Testis (tissue), 3 donors: ENCODE measurements around the gene RPTN. TPM values are rescaled to one million over a fixed set of nuclear protein-coding genes. Genes with fewer than 3 reads are reported as not detected.

Source experiments
- DNase-seq: peaks from one replicate; pipeline ENCODE4 v3.0.0-alpha.2; 2019
- H3K27ac ChIP-seq, 2 donors: fragments of 200-600 bp; sonication (generic); one replicate each; pipeline ENCODE4 v1.5.1; 2019
- H3K27me3 ChIP-seq: fragments of 200-600 bp; sonication (generic); one replicate; pipeline ENCODE4 v1.5.1; 2019
- H3K36me3 ChIP-seq: fragments of 200-600 bp; sonication (generic); one replicate; pipeline ENCODE4 v1.5.1; 2017; ENCODE audit warnings: low read depth; ENCODE audit errors: missing control alignments
- H3K4me1 ChIP-seq: fragments of 200-600 bp; sonication (generic); one replicate; pipeline ENCODE4 v1.5.1; 2019
- H3K4me3 ChIP-seq, 2 donors: fragments of 200-600 bp; sonication (generic); one replicate each; pipeline ENCODE4 v1.5.1; 2017 to 2019
- H3K9me3 ChIP-seq: fragments of 200-600 bp; sonication (generic); one replicate; pipeline ENCODE4 v1.5.1; 2017
- POLR2A ChIP-seq: fragments of 450-650 bp; IDR thresholded peaks from one replicate; pipeline ENCODE4 v1.6.1; 2017; ENCODE audit warnings: antibody characterized with exemption, mild to moderate bottlenecking, moderate library complexity
- WGBS, 2 donors: methylation state at CpG; one replicate each; pipeline ENCODE4 v1.1.5; 2018; 5-methylcytosine and 5-hydroxymethylcytosine counted together
- intact Hi-C: fragments of 100-400 bp; cut with DNase I; formaldehyde crosslinking; loops from one replicate; pipeline ENCODE4 v1.15.1; 2023; ENCODE audit warnings: low total_unique reads
- polyA plus RNA-seq: library from polyadenylated mRNA; stranded (reverse); fragments of 350-450 nt; fragmentation: Illumina TruSeq; extraction: RNeasy Lipid Tissue Mini Kit (QIAGEN cat#74804); gene quantifications from one replicate; pipeline ENCODE4 v1.2.3, GENCODE V29; 2014; ENCODE audit warnings: low read depth, low replicate concordance; ENCODE audit not compliant: insufficient read depth
- total RNA-seq, 2 donors: library from RNA; depleted of rRNA; stranded (reverse); fragments of >200 nt; gene quantifications; one replicate each; pipeline ENCODE4 v1.2.3, GENCODE V29; 2016
- TF ChIP-seq, protein P1 (sequence below), 3 experiments: fragments of 450-650 bp in 2 of 3; fragments of 200-600 bp in 1 of 3; sonication (generic) in 1 of 3; IDR thresholded peaks; one replicate each; pipeline ENCODE4 v1.5.1; 2016 to 2019; ENCODE audit warnings: antibody characterized with exemption in 3 of 3, mild to moderate bottlenecking in 2 of 3, moderate library complexity in 1 of 3

Gene RPTN
- total and polyA plus RNA-seq, 3 donors from 2014 or later = 0.06 TPM; not detected in 2

DNA sequence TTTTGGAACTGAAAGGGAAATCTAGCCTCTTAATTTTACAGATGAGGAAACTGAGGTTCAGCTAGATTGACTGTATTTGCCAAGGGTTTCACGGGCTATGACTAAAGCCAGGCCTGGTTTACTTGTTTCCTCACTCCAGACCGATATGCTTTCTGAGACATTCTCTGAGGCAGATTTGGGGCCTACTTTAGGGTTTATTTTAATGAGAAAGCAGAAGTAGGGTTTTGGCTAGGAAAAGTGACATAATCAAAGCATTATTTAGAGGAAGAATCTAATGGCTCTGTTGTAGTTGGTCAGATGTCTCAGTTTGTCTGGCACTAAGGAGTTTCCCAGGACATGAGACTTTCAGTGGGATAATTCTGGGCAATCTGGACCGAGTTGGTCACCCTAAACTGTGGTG, 1.5 kb upstream of the RPTN start:
- no peak overlapping the region for H3K27ac ChIP-seq

DNA sequence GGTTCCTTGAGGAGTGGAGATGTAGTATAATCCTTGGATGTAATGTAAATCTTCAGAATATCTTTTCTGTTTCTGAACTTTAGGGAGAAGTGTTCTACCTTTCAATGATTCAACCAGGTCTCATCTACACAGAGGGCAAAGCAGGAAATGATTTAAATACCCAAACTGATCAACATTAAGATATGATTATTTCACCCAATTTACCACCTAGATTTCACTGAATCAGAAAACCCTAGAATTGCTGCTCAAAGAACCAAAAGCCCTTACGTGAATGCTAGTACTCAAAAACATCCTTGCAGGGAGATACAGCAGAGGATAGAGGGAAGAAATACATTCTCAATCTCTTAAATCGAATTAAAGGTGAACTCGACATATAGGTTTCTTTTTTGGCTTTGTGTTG, 5.0 kb downstream of the RPTN start:
- no peak for DNase-seq
- Histone ChIP-seq H3K4me1 (no peaks in the 10 kb centered on the region), H3K9me3 (no peaks in the 10 kb centered on the region), H3K27ac (no peak overlapping the region), H3K36me3 (no peaks in the 10 kb centered on the region), H3K27me3 (no peaks in the 10 kb centered on the region), H3K4me3 (no peak overlapping the region)
- intact Hi-C loops = no loop called here
- WGBS, 2 donors = 82 to 84% methylated on average over 3 of the region's 3 CpGs
- TF ChIP-seq, protein P1, sequence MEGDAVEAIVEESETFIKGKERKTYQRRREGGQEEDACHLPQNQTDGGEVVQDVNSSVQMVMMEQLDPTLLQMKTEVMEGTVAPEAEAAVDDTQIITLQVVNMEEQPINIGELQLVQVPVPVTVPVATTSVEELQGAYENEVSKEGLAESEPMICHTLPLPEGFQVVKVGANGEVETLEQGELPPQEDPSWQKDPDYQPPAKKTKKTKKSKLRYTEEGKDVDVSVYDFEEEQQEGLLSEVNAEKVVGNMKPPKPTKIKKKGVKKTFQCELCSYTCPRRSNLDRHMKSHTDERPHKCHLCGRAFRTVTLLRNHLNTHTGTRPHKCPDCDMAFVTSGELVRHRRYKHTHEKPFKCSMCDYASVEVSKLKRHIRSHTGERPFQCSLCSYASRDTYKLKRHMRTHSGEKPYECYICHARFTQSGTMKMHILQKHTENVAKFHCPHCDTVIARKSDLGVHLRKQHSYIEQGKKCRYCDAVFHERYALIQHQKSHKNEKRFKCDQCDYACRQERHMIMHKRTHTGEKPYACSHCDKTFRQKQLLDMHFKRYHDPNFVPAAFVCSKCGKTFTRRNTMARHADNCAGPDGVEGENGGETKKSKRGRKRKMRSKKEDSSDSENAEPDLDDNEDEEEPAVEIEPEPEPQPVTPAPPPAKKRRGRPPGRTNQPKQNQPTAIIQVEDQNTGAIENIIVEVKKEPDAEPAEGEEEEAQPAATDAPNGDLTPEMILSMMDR (IDR thresholded peaks at IDR 0.05) = no peak
- no peak for TF ChIP-seq POLR2A

More for the DNA sequence above, 1.5 kb upstream of the RPTN start:
- TF ChIP-seq, protein P1 (IDR thresholded peaks at IDR 0.05) = no peak
- TF ChIP-seq POLR2A = no peak
- H3K9me3 ChIP-seq = no peaks in the 10 kb centered on the region
- H3K36me3 ChIP-seq = no peaks in the 10 kb centered on the region
- intact Hi-C loops = no loop called here
- H3K27me3 ChIP-seq = no peaks in the 10 kb centered on the region
- no peaks in the 10 kb centered on the region for H3K4me1 ChIP-seq
- 83 to 85% methylated on average over 3 of the region's 3 CpGs for WGBS, 2 donors
- no peak for DNase-seq
- H3K4me3 ChIP-seq = no peak overlapping the region

DNA sequence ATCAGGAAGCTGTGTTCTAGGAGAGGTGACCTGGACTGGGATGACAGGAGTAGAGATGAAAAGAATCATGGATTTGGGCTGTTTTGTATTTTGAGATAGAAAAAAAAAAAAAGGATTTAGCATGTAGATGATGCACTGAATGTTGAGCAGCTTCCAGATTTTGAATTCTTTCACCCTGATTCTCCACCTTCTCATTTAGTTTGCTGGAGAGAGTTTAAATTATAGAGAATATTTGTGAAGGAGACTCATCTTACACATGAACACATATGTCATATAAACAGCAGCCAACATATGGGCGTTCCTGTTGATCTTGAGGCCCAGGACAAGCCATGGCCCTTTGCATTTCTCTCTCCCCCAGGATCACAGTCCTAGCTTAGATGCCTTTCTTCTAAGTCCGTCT, 7.4 kb downstream of the RPTN start:
- intact Hi-C loops = no loop called here
- Histone ChIP-seq H3K4me1 (no peaks in the 10 kb centered on the region), H3K9me3 (no peaks in the 10 kb centered on the region), H3K4me3 (no peak overlapping the region), H3K27me3 (no peaks in the 10 kb centered on the region), H3K36me3 (no peaks in the 10 kb centered on the region), H3K27ac (no peak overlapping the region)
- TF ChIP-seq, protein P1 (IDR thresholded peaks at IDR 0.05) = no peak
- TF ChIP-seq POLR2A = no peak
- WGBS, 2 donors = 75 to 81% methylated on average over 2 of the region's 2 CpGs
- DNase-seq = no peak

DNA sequence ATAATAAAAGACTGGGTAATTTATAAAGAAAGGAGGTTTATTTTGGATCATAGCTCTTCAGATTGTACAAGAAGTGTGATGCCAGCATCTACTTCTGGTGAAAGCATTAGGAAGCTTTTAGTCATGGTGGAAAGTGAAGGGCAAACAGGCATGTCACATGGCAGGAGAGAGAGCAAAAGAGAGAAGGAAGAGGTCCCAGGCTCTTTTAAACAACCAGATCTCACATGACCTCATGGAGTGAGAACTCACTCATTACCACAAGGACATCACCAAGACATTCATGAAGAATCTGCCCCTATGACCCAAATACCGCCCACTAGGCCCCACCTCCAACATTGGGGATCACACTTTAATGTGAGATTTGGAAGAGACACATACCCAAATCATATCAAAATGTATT, 10.0 kb downstream of the RPTN start:
- no peak for DNase-seq
- 83 to 84% methylated on average over 1 of the region's 1 CpG for WGBS, 2 donors

DNA sequence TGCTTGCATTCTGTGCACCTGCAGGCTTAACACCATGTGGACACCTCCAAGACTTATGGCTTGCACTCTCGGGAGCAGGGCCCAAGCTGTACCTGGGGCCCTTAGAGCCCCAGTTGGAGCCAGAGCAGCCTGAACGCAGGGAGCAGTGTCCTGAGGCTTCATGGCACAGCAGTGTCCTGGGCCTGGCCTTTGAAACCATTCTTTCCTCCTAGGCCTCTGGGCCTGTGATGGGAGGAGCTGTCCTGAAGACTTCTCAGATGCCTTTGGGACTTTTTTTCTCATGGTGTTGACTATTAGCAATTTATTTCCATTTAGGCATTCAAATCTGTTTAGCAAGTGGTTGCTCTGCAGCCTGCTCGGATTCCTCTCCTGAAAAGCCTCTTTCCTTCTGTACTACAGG, 11.0 kb downstream of the RPTN start:
- TF ChIP-seq POLR2A = no peak
- TF ChIP-seq, protein P1 (IDR thresholded peaks at IDR 0.05) = no peak
- Histone ChIP-seq H3K27me3 (no peaks in the 10 kb centered on the region), H3K4me1 (no peaks in the 10 kb centered on the region), H3K36me3 (no peaks in the 10 kb centered on the region), H3K4me3 (no peak overlapping the region), H3K27ac (no peak overlapping the region), H3K9me3 (no peaks in the 10 kb centered on the region)
- DNase-seq = no peak
- intact Hi-C loops = no loop called here
- 76 to 88% methylated on average over 3 of the region's 3 CpGs for WGBS, 2 donors

More for the DNA sequence above, 10.0 kb downstream of the RPTN start:
- Histone ChIP-seq H3K4me3 (no peak overlapping the region), H3K36me3 (no peaks in the 10 kb centered on the region), H3K9me3 (no peaks in the 10 kb centered on the region), H3K4me1 (no peaks in the 10 kb centered on the region), H3K27ac (no peak overlapping the region), H3K27me3 (no peaks in the 10 kb centered on the region)
- intact Hi-C loops = no loop called here
- TF ChIP-seq, protein P1 (IDR thresholded peaks at IDR 0.05) = no peak
- TF ChIP-seq POLR2A = no peak
